ENCODE data around the gene HNRNPLL. TPM values are rescaled to one million over a fixed set of nuclear protein-coding genes. Genes with fewer than 3 reads are reported as not detected.
"Not testable (repeated sequence)": the region's sequence is repeated elsewhere in the genome, so short reads cannot be mapped to it uniquely, and the experiment has no call there.

Gene HNRNPLL
- total RNA-seq, 2 experiments from 2014 or later, result 7.6 to 47.9 TPM

- BruUV-seq (replicated peaks), result no TSS peak
- no peak for TF ChIP-seq CTCF (conservative IDR thresholded peaks at IDR 0.05; ENCODE audit: low read length)
- TF ChIP-seq EZH2phosphoT487 (IDR thresholded peaks at IDR 0.05; ENCODE audit: borderline replicate concordance, low read depth, low read length), result no peak
- intact Hi-C loops (cut with micrococcal nuclease; ENCODE audit: unreplicated experiment), result no loop called here
Measured at GRCh38 chr2:38650012-38650411, 47.3 kb upstream of the HNRNPLL start.

GRCh38 chr2:38649176-38649728 lies 46.5 kb upstream of the HNRNPLL start:
- intact Hi-C loops (cut with micrococcal nuclease; ENCODE audit: unreplicated experiment), result loop anchor here (5.0 kb wide), 1 partner anchor 42 kb away; no protein-coding TSS in a partner anchor
- BruUV-seq (replicated peaks), result no TSS peak
- Histone ChIP-seq H3K27ac (ENCODE audit: low read depth, low read length, poor library complexity, severe bottlenecking) (no peak overlapping the region), H3K4me3 (ENCODE audit: low read depth, low read length, poor library complexity, severe bottlenecking) (no peak overlapping the region), H3K4me1 (ENCODE audit: insufficient read depth, low read length, poor library complexity, severe bottlenecking) (peaks cover 31% of the 10 kb centered on the region), H3K9me2 (ENCODE audit: insufficient read depth, low read length) (no peaks in the 10 kb centered on the region), H4K20me1 (ENCODE audit: insufficient read depth, low read length) (no peaks in the 10 kb centered on the region), H2AFZ (ENCODE audit: low read length) (no peak overlapping the region), H3K4me2 (ENCODE audit: low read length) (no peak overlapping the region), H3K79me2 (ENCODE audit: insufficient read depth, low read depth, low read length) (no peaks in the 10 kb centered on the region), H3K36me3 (ENCODE audit: insufficient read depth, low read length) (no peaks in the 10 kb centered on the region), H3K9me3 (ENCODE audit: low read length) (no peaks in the 10 kb centered on the region)
- CTCF ChIA-PET (ENCODE audit: unreplicated experiment), result no interaction called here
- no peak for DNase-seq (ENCODE audit: low spot score)
- POLR2A ChIA-PET, result interaction anchor here (0.9 to 1.2 kb wide), 3 partner anchors 10 to 102 kb away, joined by 3 to 4 read pairs (median 4); partner anchors contain the start of gene SRSF7
- TF ChIP-seq CTCF (conservative IDR thresholded peaks at IDR 0.05; ENCODE audit: low read length), result no peak
- TF ChIP-seq EZH2phosphoT487 (IDR thresholded peaks at IDR 0.05; ENCODE audit: borderline replicate concordance, low read depth, low read length), result no peak

More at GRCh38 chr2:38650012-38650411, 47.3 kb upstream of the HNRNPLL start:
- H3K9me2 ChIP-seq (ENCODE audit: insufficient read depth, low read length), result no peaks in the 10 kb centered on the region
- H3K4me2 ChIP-seq (ENCODE audit: low read length), result peak overlapping the region; percentile 20; the same call in 1 of the 2 replicates
- H3K4me3 ChIP-seq (ENCODE audit: low read depth, low read length, poor library complexity, severe bottlenecking), result no peak overlapping the region
- no peak for DNase-seq (ENCODE audit: low spot score)
- POLR2A ChIA-PET, result no interaction called here
- H2AFZ ChIP-seq (ENCODE audit: low read length), result no peak overlapping the region
- CTCF ChIA-PET (ENCODE audit: unreplicated experiment), result interaction anchor here (0.6 kb wide), 1 partner anchor 1399 kb away, joined by 3 read pairs; no protein-coding TSS in a partner anchor
- H3K9me3 ChIP-seq (ENCODE audit: low read length), result no peaks in the 10 kb centered on the region
- no peak overlapping the region for H3K27ac ChIP-seq (ENCODE audit: low read depth, low read length, poor library complexity, severe bottlenecking)
- no peaks in the 10 kb centered on the region for H3K79me2 ChIP-seq (ENCODE audit: insufficient read depth, low read depth, low read length)
- H3K4me1 ChIP-seq (ENCODE audit: insufficient read depth, low read length, poor library complexity, severe bottlenecking), result peaks cover 31% of the 10 kb centered on the region
- H3K36me3 ChIP-seq (ENCODE audit: insufficient read depth, low read length), result no peaks in the 10 kb centered on the region
- H4K20me1 ChIP-seq (ENCODE audit: insufficient read depth, low read length), result no peaks in the 10 kb centered on the region

- CTCF ChIA-PET (ENCODE audit: unreplicated experiment), result no interaction called here
- Histone ChIP-seq H2AFZ (ENCODE audit: low read length) (peak overlapping the region; percentile 73), H3K79me2 (ENCODE audit: insufficient read depth, low read depth, low read length) (no peaks in the 10 kb centered on the region), H3K36me3 (ENCODE audit: insufficient read depth, low read length) (no peaks in the 10 kb centered on the region), H3K4me2 (ENCODE audit: low read length) (peak overlapping the region; percentile 57), H3K4me3 (ENCODE audit: low read depth, low read length, poor library complexity, severe bottlenecking) (peak overlapping the region; percentile 3), H3K27ac (ENCODE audit: low read depth, low read length, poor library complexity, severe bottlenecking) (peak overlapping the region; percentile 33), H3K9me3 (ENCODE audit: low read length) (no peaks in the 10 kb centered on the region), H3K9me2 (ENCODE audit: insufficient read depth, low read length) (no peaks in the 10 kb centered on the region), H4K20me1 (ENCODE audit: insufficient read depth, low read length) (no peaks in the 10 kb centered on the region), H3K4me1 (ENCODE audit: insufficient read depth, low read length, poor library complexity, severe bottlenecking) (peaks cover 38% of the 10 kb centered on the region)
- intact Hi-C loops (cut with micrococcal nuclease; ENCODE audit: unreplicated experiment), result loop anchor here (5.0 kb wide), 1 partner anchor 41 kb away; no protein-coding TSS in a partner anchor
- POLR2A ChIA-PET, result interaction anchor here (0.5 to 1.2 kb wide), 8 partner anchors 11 to 743 kb away, joined by 3 to 6 read pairs (median 4); partner anchors contain the start of gene SRSF7
- no peak for TF ChIP-seq CTCF (conservative IDR thresholded peaks at IDR 0.05; ENCODE audit: low read length)
- TF ChIP-seq EZH2phosphoT487 (IDR thresholded peaks at IDR 0.05; ENCODE audit: borderline replicate concordance, low read depth, low read length), result no peak
- no TSS peak for BruUV-seq (replicated peaks)
- DNase-seq (ENCODE audit: low spot score), result peak; percentile 58
Measured at GRCh38 chr2:38648107-38648761, 45.5 kb upstream of the HNRNPLL start.

GRCh38 chr2:38643683-38644511 lies 41.2 kb upstream of the HNRNPLL start:
- H3K36me3 ChIP-seq (ENCODE audit: insufficient read depth, low read length); intact Hi-C loops (cut with micrococcal nuclease; ENCODE audit: unreplicated experiment); H3K4me3 ChIP-seq (ENCODE audit: low read depth, low read length, poor library complexity, severe bottlenecking); H3K9me3 ChIP-seq (ENCODE audit: low read length); BruUV-seq (replicated peaks); H4K20me1 ChIP-seq (ENCODE audit: insufficient read depth, low read length); POLR2A ChIA-PET; H3K79me2 ChIP-seq (ENCODE audit: insufficient read depth, low read depth, low read length); H3K9me2 ChIP-seq (ENCODE audit: insufficient read depth, low read length); CTCF ChIA-PET (ENCODE audit: unreplicated experiment): not testable (repeated sequence)
- Histone ChIP-seq H3K27ac (ENCODE audit: low read depth, low read length, poor library complexity, severe bottlenecking) (peak overlapping the region; percentile 32), H3K4me1 (ENCODE audit: insufficient read depth, low read length, poor library complexity, severe bottlenecking) (peaks cover 21% of the 10 kb centered on the region), H2AFZ (ENCODE audit: low read length) (peak overlapping the region; percentile 93), H3K4me2 (ENCODE audit: low read length) (peak overlapping the region; percentile 28)
- DNase-seq (ENCODE audit: low spot score), result peak; percentile 51
